Trophoblast cell (in vitro differentiated cells and primary cell): ENCODE data around the gene SIAH3.

ENCODE experiments used
- DNase-seq, 2 donors: peaks; one replicate each; pipeline ENCODE4 v3.0.0-alpha.2; 2016
- H2AFZ ChIP-seq: 2 replicates; pipeline ENCODE4 v1.6.1; 2013; ENCODE audit warnings: low read length, moderate library complexity, mild to moderate bottlenecking; ENCODE audit not compliant: insufficient read depth, poor library complexity
- H2AK5ac ChIP-seq: 2 replicates; pipeline ENCODE4 v1.6.1; 2013; ENCODE audit warnings: mild to moderate bottlenecking, low read length
- H2BK120ac ChIP-seq: 2 replicates; pipeline ENCODE4 v1.6.1; 2013; ENCODE audit warnings: low read length, mild to moderate bottlenecking, moderate library complexity; ENCODE audit not compliant: insufficient read depth, poor library complexity
- H2BK12ac ChIP-seq: 2 replicates; pipeline ENCODE4 v1.6.1; 2013; ENCODE audit warnings: mild to moderate bottlenecking, low read length, moderate library complexity
- H2BK5ac ChIP-seq: 2 replicates; pipeline ENCODE4 v1.6.1; 2013; ENCODE audit warnings: low read length, low read depth, moderate library complexity, mild to moderate bottlenecking; ENCODE audit not compliant: poor library complexity
- H3K14ac ChIP-seq: 2 replicates; pipeline ENCODE4 v1.6.1; 2013; ENCODE audit warnings: mild to moderate bottlenecking, low read length
- H3K18ac ChIP-seq: 2 replicates; pipeline ENCODE4 v1.6.1; 2013; ENCODE audit warnings: mild to moderate bottlenecking, low read length
- H3K23ac ChIP-seq: 2 replicates; pipeline ENCODE4 v1.6.1; 2013; ENCODE audit warnings: low read length
- H3K27ac ChIP-seq: 2 replicates; pipeline ENCODE4 v1.5.1; 2013; ENCODE audit warnings: low read depth, mild to moderate bottlenecking, inconsistent platforms, low read length, moderate library complexity
- H3K27me3 ChIP-seq: 2 replicates; pipeline ENCODE4 v1.6.1; 2013; ENCODE audit warnings: inconsistent platforms, mild to moderate bottlenecking, low read length, moderate library complexity; ENCODE audit not compliant: insufficient read depth
- H3K36me3 ChIP-seq, 2 experiments: 1 replicate in 1 of 2; 2 replicates in 1 of 2; pipeline ENCODE4 v1.6.1; 2013; ENCODE audit warnings: low read length in 2 of 2, mild to moderate bottlenecking in 2 of 2, moderate library complexity in 1 of 2; ENCODE audit not compliant: insufficient read depth in 2 of 2, control insufficient read depth in 1 of 2
- H3K4ac ChIP-seq: 2 replicates; pipeline ENCODE4 v1.6.1; 2013; ENCODE audit warnings: low read depth, mild to moderate bottlenecking, low read length, moderate library complexity
- H3K4me1 ChIP-seq, 2 experiments: 1 replicate in 1 of 2; 2 replicates in 1 of 2; pipeline ENCODE4 v1.6.1; 2013; ENCODE audit warnings: low read length in 2 of 2, mild to moderate bottlenecking in 2 of 2, moderate library complexity in 1 of 2; ENCODE audit not compliant: insufficient read depth in 2 of 2, control insufficient read depth in 1 of 2
- H3K4me2 ChIP-seq: 2 replicates; pipeline ENCODE4 v1.6.1; 2013; ENCODE audit warnings: inconsistent platforms, mild to moderate bottlenecking, low read length, moderate library complexity
- H3K4me3 ChIP-seq: 2 replicates; pipeline ENCODE4 v1.5.1; 2013; ENCODE audit warnings: mild to moderate bottlenecking, low read depth, low read length, inconsistent platforms
- H3K79me1 ChIP-seq: one replicate; pipeline ENCODE4 v1.6.1; 2013; ENCODE audit warnings: low read length
- H3K79me2 ChIP-seq: 2 replicates; pipeline ENCODE4 v1.6.1; 2013; ENCODE audit warnings: low read length, mild to moderate bottlenecking; ENCODE audit not compliant: control insufficient read depth, insufficient read depth, poor library complexity
- H3K9ac ChIP-seq: 2 replicates; pipeline ENCODE4 v1.6.1; 2013; ENCODE audit warnings: mild to moderate bottlenecking, low read length
- H3K9me3 ChIP-seq: 2 replicates; pipeline ENCODE4 v1.6.1; 2013; ENCODE audit warnings: low read depth, mild to moderate bottlenecking, control low read depth, inconsistent platforms, low read length; ENCODE audit not compliant: insufficient read depth
- H4K12ac ChIP-seq: 2 replicates; pipeline ENCODE4 v1.6.1; 2013; ENCODE audit warnings: low read depth, mild to moderate bottlenecking, low read length, moderate library complexity
- H4K8ac ChIP-seq: 2 replicates; pipeline ENCODE4 v1.6.1; 2013; ENCODE audit warnings: low read depth, mild to moderate bottlenecking, low read length, moderate library complexity
- H4K91ac ChIP-seq: one replicate; pipeline ENCODE4 v1.6.1; 2013; ENCODE audit warnings: low read depth, mild to moderate bottlenecking, low read length, moderate library complexity
- WGBS: extraction: QIAGEN DNeasy Blood & Tissue Kit; methylation state at CpG from one replicate; pipeline ENCODE4 v1.1.7; 2013; ENCODE audit warnings: missing lambda C conversion rate; ENCODE audit not compliant: insufficient read length, insufficient coverage; ENCODE audit errors: extremely low coverage; 5-methylcytosine and 5-hydroxymethylcytosine counted together

Gene SIAH3

GRCh38 chr13:45811891-45812694 is 39.5 kb downstream of the SIAH3 start:
- Histone ChIP-seq H2AFZ (no peak overlapping the region), H4K12ac (no peak overlapping the region), H3K4me3 (no peak overlapping the region), H4K8ac (no peak overlapping the region), H3K4me1 (no peaks in the 10 kb centered on the region), H3K79me2 (no peaks in the 10 kb centered on the region), H2BK5ac (no peak overlapping the region), H3K4ac (no peak overlapping the region), H3K14ac (no peak overlapping the region), H3K18ac (no peak overlapping the region), H2BK120ac (no peak overlapping the region), H4K91ac (no peak overlapping the region), H3K36me3 (no peaks in the 10 kb centered on the region), H3K9ac (no peak overlapping the region), H3K79me1 (no peaks in the 10 kb centered on the region), H2AK5ac (no peak overlapping the region), H3K27ac (no peak overlapping the region), H2BK12ac (no peak overlapping the region), H3K4me2 (no peak overlapping the region), H3K9me3 (no peaks in the 10 kb centered on the region), H3K27me3 (no peaks in the 10 kb centered on the region), H3K23ac (no peak overlapping the region)
- no CpG with 5 or more reads among the region's 6 CpGs for WGBS
- DNase-seq, result no peak

DNA sequence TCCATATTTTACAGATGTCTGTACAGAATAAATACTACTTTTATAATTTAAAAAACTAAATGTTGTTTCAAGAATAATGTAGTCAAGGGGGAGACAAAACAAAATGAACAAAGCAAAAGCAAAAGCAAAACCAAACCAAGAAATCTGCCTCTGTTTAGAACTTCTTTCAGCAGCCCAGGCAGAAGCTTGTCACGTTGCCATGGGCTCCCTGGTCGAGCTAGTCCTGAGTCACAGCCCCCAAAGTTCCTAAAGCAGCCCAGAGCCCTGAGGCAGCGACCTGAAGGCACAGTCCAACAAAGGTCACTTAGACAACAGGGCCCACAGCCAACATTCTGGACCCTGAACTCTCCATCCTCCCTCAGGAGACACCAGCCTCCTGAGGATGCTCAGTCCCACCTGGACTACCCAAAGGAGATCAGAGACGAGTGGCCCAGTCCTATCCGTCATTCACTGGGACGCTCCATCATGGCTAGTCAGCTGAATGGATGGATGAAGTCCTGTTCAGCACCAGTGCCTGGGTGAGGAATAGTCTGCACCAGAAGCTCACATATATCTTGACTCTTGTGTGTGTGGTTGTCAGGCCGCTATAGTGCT is 41.7 kb downstream of the SIAH3 start:
- H3K14ac ChIP-seq, result no peak overlapping the region
- H2AK5ac ChIP-seq, result no peak overlapping the region
- WGBS, result no CpG with 5 or more reads among the region's 7 CpGs
- no peaks in the 10 kb centered on the region for H3K4me1 ChIP-seq
- no peaks in the 10 kb centered on the region for H3K79me2 ChIP-seq
- H3K23ac ChIP-seq, result no peak overlapping the region
- no peak overlapping the region for H2BK5ac ChIP-seq
- H4K8ac ChIP-seq, result no peak overlapping the region
- H4K12ac ChIP-seq, result no peak overlapping the region
- H3K27me3 ChIP-seq, result no peaks in the 10 kb centered on the region
- no peak overlapping the region for H2BK12ac ChIP-seq
- no peaks in the 10 kb centered on the region for H3K36me3 ChIP-seq
- no peak overlapping the region for H3K4me3 ChIP-seq
- no peaks in the 10 kb centered on the region for H3K79me1 ChIP-seq
- no peak overlapping the region for H3K4ac ChIP-seq
- no peak for DNase-seq
- no peak overlapping the region for H3K9ac ChIP-seq
- no peak overlapping the region for H3K18ac ChIP-seq
- no peaks in the 10 kb centered on the region for H3K9me3 ChIP-seq
- H2BK120ac ChIP-seq, result no peak overlapping the region
- no peak overlapping the region for H3K4me2 ChIP-seq
- H2AFZ ChIP-seq, result no peak overlapping the region
- no peak overlapping the region for H3K27ac ChIP-seq
- no peak overlapping the region for H4K91ac ChIP-seq

DNA sequence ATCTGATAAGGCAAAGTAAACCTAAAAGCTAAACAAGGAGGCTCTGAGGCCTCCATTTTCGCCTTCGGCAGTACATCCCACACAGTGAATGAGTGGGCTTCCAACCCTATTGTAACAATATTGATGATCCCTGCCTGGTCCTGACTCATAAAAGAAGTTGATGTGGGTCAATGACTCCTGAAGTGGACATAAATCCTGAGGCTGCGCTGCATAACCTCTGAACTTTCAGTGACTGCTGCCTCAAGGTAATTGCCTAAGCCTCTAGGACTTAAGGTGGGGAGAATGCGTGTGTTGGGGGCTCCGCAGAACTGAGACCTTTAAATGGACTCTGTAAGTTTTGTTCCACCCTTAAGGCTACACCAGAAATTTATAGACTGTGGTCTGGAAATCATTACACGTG is 42.6 kb downstream of the SIAH3 start:
- Histone ChIP-seq H2AFZ (no peak overlapping the region), H3K27me3 (no peaks in the 10 kb centered on the region), H3K9me3 (no peaks in the 10 kb centered on the region), H3K23ac (no peak overlapping the region), H4K91ac (no peak overlapping the region), H2BK12ac (no peak overlapping the region), H3K36me3 (no peaks in the 10 kb centered on the region), H4K8ac (no peak overlapping the region), H3K9ac (no peak overlapping the region), H3K27ac (no peak overlapping the region), H4K12ac (no peak overlapping the region), H3K18ac (no peak overlapping the region), H2AK5ac (no peak overlapping the region), H3K4me3 (no peak overlapping the region), H3K4me2 (no peak overlapping the region), H3K14ac (no peak overlapping the region), H3K4me1 (no peaks in the 10 kb centered on the region), H2BK5ac (no peak overlapping the region), H2BK120ac (no peak overlapping the region), H3K79me2 (no peaks in the 10 kb centered on the region), H3K79me1 (no peaks in the 10 kb centered on the region), H3K4ac (no peak overlapping the region)
- DNase-seq, result no peak
- WGBS, result no CpG with 5 or more reads among the region's 6 CpGs

DNA sequence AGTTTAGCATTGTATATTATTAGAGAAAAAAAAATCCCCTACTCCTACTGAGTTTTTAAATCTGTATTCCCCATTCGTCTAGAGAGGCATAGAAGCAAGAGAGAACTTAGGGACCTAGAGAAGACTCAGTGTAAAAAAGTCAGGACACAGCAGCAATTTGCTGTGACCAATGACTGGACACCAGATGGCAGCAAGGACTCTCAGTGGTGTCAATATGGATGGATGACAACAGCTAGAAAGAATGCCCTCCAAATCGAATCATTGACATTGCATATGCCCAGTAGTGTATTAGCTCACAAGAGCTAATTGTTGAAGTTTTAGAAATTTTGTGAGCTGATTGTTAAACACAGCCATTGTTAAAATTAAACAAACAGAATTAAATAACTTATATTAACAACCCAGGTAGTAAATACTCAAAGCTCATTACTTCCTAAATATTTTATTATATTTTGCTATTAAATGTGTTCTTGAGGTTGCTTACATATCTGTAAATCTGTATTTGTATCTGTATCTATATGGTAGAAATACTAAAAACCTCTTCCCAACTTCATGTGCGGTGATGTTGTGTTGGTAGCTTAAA is 43.9 kb downstream of the SIAH3 start:
- Histone ChIP-seq H3K36me3 (no peaks in the 10 kb centered on the region), H2BK5ac (no peak overlapping the region), H4K12ac (no peak overlapping the region), H3K14ac (no peak overlapping the region), H4K91ac (no peak overlapping the region), H2AFZ (no peak overlapping the region), H3K18ac (no peak overlapping the region), H3K4ac (no peak overlapping the region), H3K4me3 (no peak overlapping the region), H3K23ac (no peak overlapping the region), H3K79me2 (no peaks in the 10 kb centered on the region), H2AK5ac (no peak overlapping the region), H4K8ac (no peak overlapping the region), H2BK120ac (no peak overlapping the region), H3K9ac (no peak overlapping the region), H3K27me3 (no peaks in the 10 kb centered on the region), H3K27ac (no peak overlapping the region), H3K4me2 (no peak overlapping the region), H3K9me3 (no peaks in the 10 kb centered on the region), H3K4me1 (no peaks in the 10 kb centered on the region), H3K79me1 (no peaks in the 10 kb centered on the region), H2BK12ac (no peak overlapping the region)
- WGBS, result no CpG with 5 or more reads among the region's 3 CpGs
- DNase-seq, result peak; percentile 14 to 77
